B cell (primary cell): ENCODE data around the gene APBA3. TPM values are rescaled to one million over a fixed set of nuclear protein-coding genes. Genes with fewer than 3 reads are reported as not detected.

Experiments
- ATAC-seq: fragments of 200-7000 bp; cut with Tn5 transposase; one replicate; pipeline ENCODE4 v1.10.0; 2021; ENCODE audit warnings: low read depth, mild to moderate bottlenecking, moderate number of reproducible peaks, moderate library complexity
- CTCF ChIA-PET: fragments of 350-600 bp; sonication (Branson Sonifier 250); formaldehyde crosslinking; loops from one replicate; lab custom pipeline; 2021; ENCODE audit warnings: antibody characterized with exemption, inconsistent platforms; lab: Charles Lee
- POLR2A ChIA-PET: fragments of 350-600 bp; sonication (Branson Sonifier 250); formaldehyde crosslinking; loops from one replicate; lab custom pipeline; 2021; ENCODE audit warnings: antibody characterized with exemption; lab: Charles Lee
- DNase-seq: peaks from one replicate; pipeline ENCODE4 v3.0.0; 2013
- H2AFZ ChIP-seq: 2 replicates; pipeline ENCODE4 v1.6.1; 2012; ENCODE audit warnings: mild to moderate bottlenecking, low read depth, low read length; ENCODE audit not compliant: insufficient read depth, poor library complexity, severe bottlenecking
- H3K27ac ChIP-seq, 2 donors: 1 replicate in 1 of 2; 2 replicates in 1 of 2; pipeline ENCODE4 v1.5.1; 2012 to 2013; ENCODE audit warnings: low read length in 2 of 2, mild to moderate bottlenecking in 2 of 2, moderate library complexity in 1 of 2
- H3K27me3 ChIP-seq, 4 experiments: fragments of 200-600 bp in 1 of 4; sonication (generic) in 1 of 4; replicated peaks in 1 of 4; 1 replicate in 2 of 4; 2 replicates in 2 of 4; pipeline versions ENCODE4 v1.6.1 to v1.7.0; 2013 to 2016; ENCODE audit warnings: low read length in 3 of 4, mild to moderate bottlenecking in 2 of 4, mixed read lengths in 1 of 4, moderate library complexity in 1 of 4; ENCODE audit not compliant: insufficient read depth in 4 of 4, control insufficient read depth in 3 of 4; ENCODE audit errors: control extremely low read depth in 1 of 4
- H3K36me3 ChIP-seq, 2 experiments: replicated peaks in 1 of 2; 1 replicate in 1 of 2; 2 replicates in 1 of 2; pipeline versions ENCODE4 v1.6.1 to v1.7.1; 2013; ENCODE audit warnings: low read length in 1 of 2; ENCODE audit not compliant: insufficient read depth in 2 of 2, control insufficient read depth in 1 of 2; ENCODE audit errors: control extremely low read depth in 1 of 2, extremely low read depth in 1 of 2
- H3K4me1 ChIP-seq, 2 donors: fragments of 200-600 bp in 1 of 2; sonication (generic) in 1 of 2; 1 replicate in 1 of 2; 2 replicates in 1 of 2; pipeline versions ENCODE4 v1.5.1 to v1.6.1; 2013 to 2017; ENCODE audit warnings: low read length in 2 of 2; ENCODE audit not compliant: control insufficient read depth in 2 of 2, insufficient read depth in 2 of 2
- H3K4me2 ChIP-seq: replicated peaks from 2 replicates; pipeline ENCODE3; 2012; ENCODE audit warnings: mild to moderate bottlenecking, low read depth, low read length; ENCODE audit not compliant: poor library complexity, severe bottlenecking
- H3K4me3 ChIP-seq, 5 experiments: fragments of 200-600 bp in 1 of 5; sonication (generic) in 1 of 5; 1 replicate in 3 of 5; 2 replicates in 2 of 5; pipeline versions ENCODE4 v1.5.1 to v1.7.0; 2011 to 2016; ENCODE audit warnings: low read length in 4 of 5, mild to moderate bottlenecking in 4 of 5, low read depth in 2 of 5, control low read depth in 1 of 5, moderate library complexity in 1 of 5; ENCODE audit not compliant: insufficient read depth in 1 of 5; ENCODE audit errors: control extremely low read depth in 1 of 5, extremely low read depth in 1 of 5
- H3K79me2 ChIP-seq: fragments of 200-600 bp; sonication (generic); one replicate; pipeline ENCODE4 v1.6.0; 2016; ENCODE audit warnings: low read length; ENCODE audit not compliant: control insufficient read depth, insufficient read depth
- H3K9ac ChIP-seq: fragments of 200-600 bp; sonication (generic); 2 replicates; pipeline ENCODE4 v1.6.1; 2017; ENCODE audit warnings: mild to moderate bottlenecking, low read length, moderate library complexity
- H3K9me3 ChIP-seq, 3 donors: one replicate each; pipeline versions ENCODE4 v1.6.1 to v1.7.1; 2013; ENCODE audit warnings: low read length in 2 of 3; ENCODE audit not compliant: control insufficient read depth in 2 of 3, insufficient read depth in 1 of 3; ENCODE audit errors: control extremely low read depth in 1 of 3
- H4K20me1 ChIP-seq: 2 replicates; pipeline ENCODE4 v1.6.0; 2012; ENCODE audit warnings: mild to moderate bottlenecking, low read length; ENCODE audit not compliant: insufficient read depth, control insufficient read depth, poor library complexity, severe bottlenecking
- H3K27ac Mint-ChIP-seq: one replicate; pipeline ENCODE4 v1.8.0; 2021; ENCODE audit warnings: mixed read lengths
- H3K27me3 Mint-ChIP-seq: one replicate; pipeline ENCODE4 v1.8.0; 2021; ENCODE audit warnings: mixed read lengths
- H3K4me1 Mint-ChIP-seq: one replicate; pipeline ENCODE4 v1.8.0; 2021; ENCODE audit warnings: mixed read lengths
- H3K4me3 Mint-ChIP-seq: one replicate; pipeline ENCODE4 v1.8.0; 2021; ENCODE audit warnings: mixed read lengths
- H3K9me3 Mint-ChIP-seq: one replicate; pipeline ENCODE4 v1.8.0; 2022; ENCODE audit warnings: mixed read lengths; ENCODE audit not compliant: insufficient read depth
- EZH2 ChIP-seq: IDR thresholded peaks from 2 replicates; pipeline ENCODE4 v1.6.1; 2012; ENCODE audit warnings: borderline replicate concordance, low read depth, mild to moderate bottlenecking, moderate library complexity, low read length; ENCODE audit not compliant: insufficient read depth, poor library complexity, severe bottlenecking
- WGBS: methylation state at CpG from one replicate; pipeline ENCODE4 v1.1.5; 2013; ENCODE audit warnings: missing lambda C conversion rate; ENCODE audit not compliant: insufficient coverage; 5-methylcytosine and 5-hydroxymethylcytosine counted together
- intact Hi-C: fragments of 100-400 bp; cut with micrococcal nuclease; formaldehyde crosslinking; loops from one replicate; pipeline ENCODE4 v1.10.0; 2022
- polyA plus RNA-seq: library from polyadenylated mRNA; depleted of rRNA; stranded (reverse); fragments of >200 nt; gene quantifications from 2 replicates; pipeline ENCODE4 v1.2.3, GENCODE V29; 2012
- total RNA-seq, 2 donors: library from RNA; stranded (reverse); fragments of 120-200 nt in 1 of 2; gene quantifications; 1 replicate in 1 of 2; 2 replicates in 1 of 2; pipeline versions ENCODE4 v1.2.3 to v1.2.4, GENCODE V29; 2013 to 2022
- TF ChIP-seq, protein P1 (sequence below): fragments of 200-600 bp; IDR thresholded peaks from one replicate; pipeline ENCODE4 v1.8.0; 2022; ENCODE audit warnings: antibody characterized with exemption, mild to moderate bottlenecking

The APBA3 gene
- total and polyA plus RNA-seq, 2 donors (not counting 1 experiment from before 2014, with no cell fraction given), result 61.4 to 91.2 TPM

DNA sequence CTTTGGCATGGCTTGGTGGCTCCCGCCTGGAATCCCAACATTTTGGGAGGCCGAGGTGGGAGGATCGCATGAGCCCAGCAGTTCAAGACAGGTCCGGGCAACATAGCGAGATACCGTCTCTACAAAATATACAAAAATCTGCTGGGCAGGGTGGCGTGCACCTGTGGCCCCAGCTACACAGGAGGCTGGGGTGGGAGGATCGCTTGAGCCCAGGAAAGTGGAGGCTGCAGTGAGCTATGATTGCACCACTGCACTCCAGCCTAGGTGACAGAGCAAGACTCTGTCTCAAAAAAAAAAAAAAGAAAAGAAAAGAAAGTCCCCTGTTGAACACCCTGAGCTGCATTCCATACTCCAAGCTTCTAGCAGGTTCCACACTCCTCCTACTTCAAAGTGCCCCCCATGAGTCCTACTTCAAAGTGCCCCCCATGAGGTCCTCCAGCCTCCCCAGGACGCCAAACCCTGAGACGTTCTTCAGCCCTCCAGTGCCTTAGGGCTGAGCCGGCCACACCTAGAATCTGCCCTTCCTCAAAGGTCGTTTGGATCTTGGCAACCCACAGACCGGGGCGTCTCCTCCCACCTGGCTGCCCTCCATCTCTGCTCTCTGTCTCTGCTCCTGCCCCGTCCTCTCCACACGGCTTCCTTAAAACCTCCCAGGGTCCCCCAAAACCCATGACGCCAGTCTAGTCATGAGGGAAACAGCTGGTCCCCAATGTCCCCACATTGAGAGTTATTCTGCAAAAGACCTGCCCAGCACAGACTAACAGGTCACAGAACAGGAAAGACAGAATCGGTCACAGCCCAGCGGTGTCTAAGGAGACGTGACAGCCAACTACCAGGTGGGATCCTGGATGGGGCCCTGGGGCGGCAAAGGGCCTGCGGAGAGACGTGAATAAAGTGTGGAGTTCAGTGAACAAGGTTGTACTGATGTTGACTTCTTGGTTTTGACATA lies 48.6 kb downstream of the APBA3 start:
- 25% methylated on average over 16 of the region's 23 CpGs for WGBS
- Mint-ChIP-seq H3K4me1 (no peaks in the 10 kb centered on the region), H3K27me3 (peaks cover 7% of the 10 kb centered on the region), H3K27ac (no peak overlapping the region), H3K9me3 (no peaks in the 10 kb centered on the region), H3K4me3 (no peak overlapping the region)
- ChIA-PET POLR2A (no interaction called here), CTCF (no interaction called here)
- TF ChIP-seq EZH2, result no peak
- TF ChIP-seq, protein P1, sequence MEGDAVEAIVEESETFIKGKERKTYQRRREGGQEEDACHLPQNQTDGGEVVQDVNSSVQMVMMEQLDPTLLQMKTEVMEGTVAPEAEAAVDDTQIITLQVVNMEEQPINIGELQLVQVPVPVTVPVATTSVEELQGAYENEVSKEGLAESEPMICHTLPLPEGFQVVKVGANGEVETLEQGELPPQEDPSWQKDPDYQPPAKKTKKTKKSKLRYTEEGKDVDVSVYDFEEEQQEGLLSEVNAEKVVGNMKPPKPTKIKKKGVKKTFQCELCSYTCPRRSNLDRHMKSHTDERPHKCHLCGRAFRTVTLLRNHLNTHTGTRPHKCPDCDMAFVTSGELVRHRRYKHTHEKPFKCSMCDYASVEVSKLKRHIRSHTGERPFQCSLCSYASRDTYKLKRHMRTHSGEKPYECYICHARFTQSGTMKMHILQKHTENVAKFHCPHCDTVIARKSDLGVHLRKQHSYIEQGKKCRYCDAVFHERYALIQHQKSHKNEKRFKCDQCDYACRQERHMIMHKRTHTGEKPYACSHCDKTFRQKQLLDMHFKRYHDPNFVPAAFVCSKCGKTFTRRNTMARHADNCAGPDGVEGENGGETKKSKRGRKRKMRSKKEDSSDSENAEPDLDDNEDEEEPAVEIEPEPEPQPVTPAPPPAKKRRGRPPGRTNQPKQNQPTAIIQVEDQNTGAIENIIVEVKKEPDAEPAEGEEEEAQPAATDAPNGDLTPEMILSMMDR, result no peak
- Histone ChIP-seq H2AFZ (peak overlapping the region; percentile 9), H3K4me2 (no peak overlapping the region), H3K27me3 (peaks cover 0 to 17% (median 0%) of the 10 kb centered on the region in 4 experiments), H3K79me2 (no peaks in the 10 kb centered on the region), H3K36me3 (no peaks in the 10 kb centered on the region), H3K4me1 (no peaks in the 10 kb centered on the region), H3K9ac (no peak overlapping the region), H3K4me3 (no peak overlapping the region), H3K27ac (no peak overlapping the region), H3K9me3 (no peaks in the 10 kb centered on the region), H4K20me1 (no peaks in the 10 kb centered on the region)
- DNase-seq (no peak), ATAC-seq (no peak)
- intact Hi-C loops, result no loop called here

DNA sequence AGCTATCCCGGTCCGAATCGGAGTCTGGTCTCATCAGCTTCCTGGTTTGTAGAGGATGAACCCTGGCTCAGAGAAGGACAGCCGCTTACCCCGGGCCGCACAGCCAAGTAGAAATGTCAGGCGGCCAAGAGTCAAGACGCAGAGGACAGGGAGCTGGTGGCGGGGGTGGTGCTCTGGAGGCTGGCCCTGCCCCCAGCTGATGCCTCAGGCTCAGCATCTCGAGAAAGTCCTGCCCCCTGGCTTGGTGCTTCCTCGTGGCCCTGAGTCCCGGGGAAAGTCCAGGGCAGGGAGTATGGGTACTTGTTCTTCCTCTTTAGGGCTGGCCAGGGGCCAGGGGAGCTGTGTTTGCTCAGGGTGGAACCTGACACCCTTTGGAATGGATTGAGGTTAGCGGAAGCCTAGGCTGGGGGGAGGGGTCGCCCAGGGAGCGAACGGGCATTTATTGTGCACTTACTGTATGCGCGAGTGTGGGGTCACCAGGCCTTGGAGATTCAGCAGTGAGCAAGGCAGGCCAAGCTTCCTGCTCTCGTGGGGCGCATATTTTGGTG lies 51.2 kb downstream of the APBA3 start:
- peaks cover 3% of the 10 kb centered on the region for H3K4me1 Mint-ChIP-seq
- no peak for ATAC-seq

More for the DNA sequence above, 51.2 kb downstream of the APBA3 start:
- Mint-ChIP-seq H3K4me3 (no peak overlapping the region), H3K9me3 (no peaks in the 10 kb centered on the region), H3K27ac (no peak overlapping the region), H3K27me3 (peaks cover 9% of the 10 kb centered on the region)
- no peak for DNase-seq
- H3K27me3 ChIP-seq, result peaks cover 0 to 20% (median 0%) of the 10 kb centered on the region in 4 experiments
- ChIA-PET CTCF (interaction anchor here (0.7 to 1.2 kb wide), 2 partner anchors 20 to 45 kb away, joined by 3 to 4 read pairs; no protein-coding TSS in a partner anchor), POLR2A (interaction anchor here (0.7 kb wide), 1 partner anchor 24 kb away, joined by 4 read pairs; no protein-coding TSS in a partner anchor)
- no peaks in the 10 kb centered on the region for H3K4me1 ChIP-seq
- no peak overlapping the region for H3K27ac ChIP-seq
- H4K20me1 ChIP-seq, result no peaks in the 10 kb centered on the region
- H3K4me3 ChIP-seq, result no peak overlapping the region
- no peak overlapping the region for H3K4me2 ChIP-seq
- H3K9me3 ChIP-seq, result no peaks in the 10 kb centered on the region
- no peaks in the 10 kb centered on the region for H3K36me3 ChIP-seq
- 50% methylated on average over 20 of the region's 20 CpGs for WGBS
- H3K79me2 ChIP-seq, result no peaks in the 10 kb centered on the region
- H2AFZ ChIP-seq, result no peak overlapping the region
- intact Hi-C loops, result no loop called here
- H3K9ac ChIP-seq, result no peak overlapping the region
- TF ChIP-seq, protein P1, result no peak
- no peak for TF ChIP-seq EZH2
